Endothelial cell of umbilical vein (primary cell): ENCODE results near the gene PLLP. TPM values are rescaled to one million over a fixed set of nuclear protein-coding genes. Genes with fewer than 3 reads are reported as not detected.

ENCODE experiments used
- BruUV-seq: library from RNA; stranded (reverse); fragments of 400-500 nt; replicated peaks from 2 replicates; lab custom pipeline; 2021; lab: Mats Ljungman, UMichigan
- CTCF ChIA-PET: fragments of 300-600, 350-600 bp; sonication (Branson Sonifier 250); formaldehyde crosslinking; loops from one replicate; lab custom pipeline; 2021; ENCODE audit warnings: antibody characterized with exemption, inconsistent platforms; lab: Charles Lee
- POLR2A ChIA-PET: fragments of 300-600, 350-600 bp; sonication (Branson Sonifier 250); formaldehyde crosslinking; loops from one replicate; lab custom pipeline; 2021; ENCODE audit warnings: antibody characterized with exemption, inconsistent platforms; lab: Charles Lee
- DNase-seq: peaks from one replicate; pipeline ENCODE4 v3.0.0-alpha.2; 2011; ENCODE audit warnings: low read depth, low spot score
- FAIRE-seq: peaks from 2 replicates; lab custom pipeline; 2011; peaks lifted over from hg19 to GRCh38; lab: Jason Lieb, UNC
- H2AFZ ChIP-seq: 2 replicates; pipeline ENCODE4 v1.6.0; 2012; ENCODE audit warnings: low read depth, low read length, control low read depth, inconsistent platforms
- H3K27ac ChIP-seq: 2 replicates; pipeline ENCODE4 v1.5.1; 2011; ENCODE audit warnings: low read depth, mild to moderate bottlenecking, control low read depth, low read length, moderate library complexity; ENCODE audit not compliant: insufficient read depth
- H3K27me3 ChIP-seq, 2 experiments: 2 replicates each; pipeline versions ENCODE4 v1.6.0 to v1.6.1; 2011; ENCODE audit warnings: low read length in 2 of 2, mixed read lengths in 1 of 2; ENCODE audit not compliant: control insufficient read depth in 2 of 2, insufficient read depth in 2 of 2
- H3K36me3 ChIP-seq, 2 experiments: 2 replicates in 1 of 2; 3 replicates in 1 of 2; pipeline ENCODE4 v1.5.1; 2011; ENCODE audit warnings: low read length in 2 of 2, mild to moderate bottlenecking in 1 of 2, moderate library complexity in 1 of 2; ENCODE audit not compliant: control insufficient read depth in 2 of 2, insufficient read depth in 2 of 2; ENCODE audit errors: extremely low read depth in 1 of 2
- H3K4me1 ChIP-seq: 3 replicates; pipeline ENCODE4 v1.5.1; 2011; ENCODE audit warnings: mild to moderate bottlenecking, low read length; ENCODE audit not compliant: control insufficient read depth, insufficient read depth; ENCODE audit errors: extremely low read depth
- H3K4me2 ChIP-seq: 2 replicates; pipeline ENCODE4 v1.6.1; 2011; ENCODE audit warnings: low read length, control low read depth, mixed read lengths; ENCODE audit not compliant: insufficient read depth
- H3K4me3 ChIP-seq, 3 experiments: fragments of 200-600 bp in 1 of 3; sonication (generic), shearing (Covaris generic) in 1 of 3; replicated peaks in 1 of 3; 2 replicates each; pipeline ENCODE4 v1.5.1; 2011 to 2016; ENCODE audit warnings: control low read depth in 3 of 3, low read length in 3 of 3, mild to moderate bottlenecking in 2 of 3, inconsistent platforms in 1 of 3, low read depth in 1 of 3, moderate library complexity in 1 of 3; ENCODE audit not compliant: insufficient read depth in 1 of 3
- H3K79me2 ChIP-seq: 2 replicates; pipeline ENCODE4 v1.6.0; 2012; ENCODE audit warnings: low read length, inconsistent platforms; ENCODE audit not compliant: control insufficient read depth, insufficient read depth
- H3K9ac ChIP-seq: replicated peaks from 2 replicates; pipeline ENCODE3; 2011; ENCODE audit warnings: low read length, control low read depth; ENCODE audit not compliant: insufficient read depth; ENCODE audit errors: extremely low read depth
- H3K9me1 ChIP-seq: replicated peaks from 3 replicates; pipeline ENCODE4 v1.6.0; 2011; ENCODE audit warnings: mild to moderate bottlenecking, low read length; ENCODE audit not compliant: control insufficient read depth, insufficient read depth; ENCODE audit errors: extremely low read depth
- H3K9me3 ChIP-seq: replicated peaks from 2 replicates; pipeline ENCODE4 v1.5.1; 2012; ENCODE audit warnings: low read length, inconsistent platforms; ENCODE audit not compliant: control insufficient read depth, insufficient read depth
- H4K20me1 ChIP-seq: replicated peaks from 2 replicates; pipeline ENCODE3; 2011; ENCODE audit warnings: mild to moderate bottlenecking, low read length; ENCODE audit not compliant: control insufficient read depth, insufficient read depth; ENCODE audit errors: extremely low read depth
- CTCF ChIP-seq, 2 donors: IDR thresholded peaks; 1 replicate in 1 of 2; 2 replicates in 1 of 2; pipeline ENCODE4 v1.5.1; 2011; ENCODE audit warnings: low read length in 2 of 2, mild to moderate bottlenecking in 2 of 2, moderate library complexity in 2 of 2, control low read depth in 1 of 2, inconsistent platforms in 1 of 2, low read depth in 1 of 2; ENCODE audit not compliant: insufficient read depth in 1 of 2; ENCODE audit errors: extremely low read depth in 1 of 2
- EZH2 ChIP-seq: IDR thresholded peaks from 2 replicates; pipeline ENCODE4 v1.6.1; 2012; ENCODE audit warnings: borderline replicate concordance, low read depth, mild to moderate bottlenecking, moderate library complexity, low read length, inconsistent platforms; ENCODE audit not compliant: severe bottlenecking
- FOS ChIP-seq: IDR thresholded peaks from 2 replicates; pipeline ENCODE4 v1.6.1; 2011; ENCODE audit warnings: mild to moderate bottlenecking, low read length, moderate library complexity, borderline replicate concordance; ENCODE audit not compliant: insufficient read depth
- GATA2 ChIP-seq: IDR thresholded peaks from 2 replicates; pipeline ENCODE4 v1.7.0; 2011; ENCODE audit warnings: low read depth, mild to moderate bottlenecking, moderate library complexity, mixed read lengths, low read length; ENCODE audit not compliant: insufficient read length, insufficient read depth
- JUN ChIP-seq: IDR thresholded peaks from 2 replicates; pipeline ENCODE4 v1.6.1; 2011; ENCODE audit warnings: borderline replicate concordance, low read depth; ENCODE audit not compliant: insufficient read length, insufficient read depth
- MYC ChIP-seq: IDR thresholded peaks from one replicate; pipeline ENCODE4 v1.6.1; 2011; ENCODE audit warnings: mild to moderate bottlenecking, low read depth, low read length
- POLR2A ChIP-seq: IDR thresholded peaks from 2 replicates; pipeline ENCODE4 v1.6.1; 2012; ENCODE audit warnings: low read depth, mild to moderate bottlenecking, control low read depth, low read length
- POLR2AphosphoS5 ChIP-seq: IDR thresholded peaks from 2 replicates; pipeline ENCODE4 v1.6.1; 2012; ENCODE audit warnings: low read depth, mild to moderate bottlenecking, control low read depth, low read length, moderate library complexity; ENCODE audit not compliant: insufficient read depth
- dilution Hi-C: fragments of 300-500 bp; cut with MboI; formaldehyde crosslinking; loops from one replicate; pipeline ENCODE4 v1.15.0; 2019; ENCODE audit warnings: low sequenced_read_pairs; ENCODE audit not compliant: extremely low pct_ligation_motif_present
- intact Hi-C: fragments of 100-400 bp; cut with micrococcal nuclease; formaldehyde crosslinking; loops from one replicate; pipeline ENCODE4 v1.10.0; 2022
- polyA plus RNA-seq, 4 experiments: library from polyadenylated mRNA; depleted of rRNA in 3 of 4; stranded (reverse) in 3 of 4; unstranded in 1 of 4; fragments of >200 nt; gene quantifications; 2 replicates each; pipeline versions ENCODE4 v1.2.1 to v1.2.3, GENCODE V29; 2011 to 2012; ENCODE audit warnings: missing spikeins in 1 of 4
- total RNA-seq: library from RNA; stranded (reverse); gene quantifications from 2 replicates; pipeline ENCODE4 v1.2.3, GENCODE V29; 2021
- TF ChIP-seq, protein P1 (sequence below): IDR thresholded peaks from 2 replicates; pipeline ENCODE4 v1.6.1; 2011; ENCODE audit not compliant: insufficient read depth, insufficient read length

The PLLP gene
- total and polyA plus RNA-seq, 2 donors (not counting 3 experiments of a cell fraction or from before 2014, with no cell fraction given), result 4.4 to 14.4 TPM

- no peak overlapping the region for H3K4me2 ChIP-seq
- FAIRE-seq, result no peak
- POLR2A ChIA-PET, result no interaction called here
- CTCF ChIA-PET, result interaction anchor here (1.4 to 15.9 kb wide), 2 partner anchors 112 to 212 kb away, joined by 4 to 507 read pairs; no protein-coding TSS in a partner anchor
- H3K9me1 ChIP-seq, result no peaks in the 10 kb centered on the region
- H3K9me3 ChIP-seq, result no peaks in the 10 kb centered on the region
- H3K4me3 ChIP-seq, result no peak overlapping the region
- no TSS peak for BruUV-seq
- no peaks in the 10 kb centered on the region for H4K20me1 ChIP-seq
- H3K4me1 ChIP-seq, result peaks cover 6% of the 10 kb centered on the region
- no peaks in the 10 kb centered on the region for H3K27me3 ChIP-seq
- intact Hi-C loops, result no loop called here
- no peak for DNase-seq
- no peaks in the 10 kb centered on the region for H3K79me2 ChIP-seq
- no peaks in the 10 kb centered on the region for H3K36me3 ChIP-seq
- H3K9ac ChIP-seq, result no peak overlapping the region
- H3K27ac ChIP-seq, result no peak overlapping the region
- no peak overlapping the region for H2AFZ ChIP-seq
- dilution Hi-C loops, result loop anchor here (25.0 kb wide), 1 partner anchor 105 kb away; the partner anchor contains the start of gene CCL17
- TF ChIP-seq, protein P1, sequence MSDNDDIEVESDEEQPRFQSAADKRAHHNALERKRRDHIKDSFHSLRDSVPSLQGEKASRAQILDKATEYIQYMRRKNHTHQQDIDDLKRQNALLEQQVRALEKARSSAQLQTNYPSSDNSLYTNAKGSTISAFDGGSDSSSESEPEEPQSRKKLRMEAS, result no peak
Observed at GRCh38 chr16:57307365-57307764, 22.9 kb upstream of the PLLP start.

- Histone ChIP-seq H4K20me1 (no peaks in the 10 kb centered on the region), H3K4me1 (peaks cover 6% of the 10 kb centered on the region), H3K36me3 (no peaks in the 10 kb centered on the region), H3K9me1 (no peaks in the 10 kb centered on the region), H3K4me2 (no peak overlapping the region), H3K27me3 (no peaks in the 10 kb centered on the region), H3K9me3 (no peaks in the 10 kb centered on the region), H3K9ac (no peak overlapping the region), H2AFZ (no peak overlapping the region), H3K79me2 (no peaks in the 10 kb centered on the region), H3K4me3 (no peak overlapping the region), H3K27ac (no peak overlapping the region)
- DNase-seq (no peak), FAIRE-seq (no peak)
- dilution Hi-C loops, result loop anchor here (25.0 kb wide), 1 partner anchor 105 kb away; the partner anchor contains the start of gene CCL17
- no TSS peak for BruUV-seq
- ChIA-PET CTCF (interaction anchor here (15.9 kb wide), 1 partner anchor 113 kb away, joined by 507 read pairs; no protein-coding TSS in a partner anchor), POLR2A (no interaction called here)
- TF ChIP-seq POLR2A (no peak), POLR2AphosphoS5 (no peak), FOS (no peak), GATA2 (no peak), CTCF (IDR thresholded peaks at IDR 0.05; ENCODE audit: extremely low read depth in 1 of 2, insufficient read depth in 1 of 2, low read depth in 1 of 2, low read length in 2 of 2) (no peak), EZH2 (no peak), MYC (no peak), JUN (no peak)
- TF ChIP-seq, protein P1, result no peak
- intact Hi-C loops, result no loop called here
Observed at GRCh38 chr16:57306676-57307341, 22.3 kb upstream of the PLLP start.
